HL-60 (cell line): Measurements from ENCODE around the gene CHST9.

ENCODE experiments used
- POLR2AphosphoS5 ChIP-seq: IDR thresholded peaks from 2 replicates; pipeline ENCODE4 v1.6.1; 2012; ENCODE audit warnings: low read depth
- SPI1 ChIP-seq: IDR thresholded peaks from 2 replicates; pipeline ENCODE4 v1.6.1; 2012; ENCODE audit warnings: low read depth, mild to moderate bottlenecking, borderline replicate concordance
- TF ChIP-seq, protein P1 (sequence below): IDR thresholded peaks from one replicate; pipeline ENCODE4 v1.5.1; 2011; ENCODE audit warnings: low read length, control low read depth, inconsistent platforms; ENCODE audit not compliant: insufficient read depth
- TF ChIP-seq, protein P2 (sequence below): IDR thresholded peaks from 2 replicates; pipeline ENCODE4 v1.6.1; 2012; ENCODE audit warnings: low read depth; ENCODE audit not compliant: insufficient replicate concordance

DNA sequence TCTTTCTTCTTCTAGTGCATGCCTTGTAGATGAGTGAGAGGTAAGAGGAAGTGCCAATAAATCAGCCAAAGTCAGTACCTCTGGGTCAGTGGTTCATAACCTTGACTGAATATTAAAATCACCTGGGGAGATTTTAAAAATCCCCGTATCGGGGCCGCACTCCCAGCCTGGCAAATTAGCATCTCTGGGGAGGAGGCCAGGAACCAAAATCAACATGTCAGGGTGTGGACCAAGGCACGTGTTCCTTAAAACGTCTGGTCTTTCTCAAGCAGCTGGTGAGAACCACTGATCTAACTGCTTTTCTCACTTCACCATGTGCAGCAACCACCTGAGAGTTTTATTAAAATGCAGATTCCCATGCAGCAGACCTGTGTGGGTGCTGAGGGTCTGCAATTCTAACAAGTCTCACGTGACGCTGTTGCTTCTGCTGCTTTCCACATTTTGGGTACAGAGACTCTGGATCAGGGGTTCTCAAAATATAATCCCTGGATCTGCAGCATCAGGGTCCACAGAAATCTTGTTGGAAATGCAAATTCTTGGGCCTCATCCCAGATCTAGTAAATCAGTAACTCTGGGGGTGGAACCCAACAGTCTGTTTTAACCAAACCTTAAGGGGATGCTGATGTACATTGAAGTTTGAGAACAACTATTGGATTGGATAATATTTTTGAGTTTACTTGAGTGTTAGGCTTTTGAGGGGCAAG lies 49.5 kb downstream of the CHST9 start:
- TF ChIP-seq, protein P1, sequence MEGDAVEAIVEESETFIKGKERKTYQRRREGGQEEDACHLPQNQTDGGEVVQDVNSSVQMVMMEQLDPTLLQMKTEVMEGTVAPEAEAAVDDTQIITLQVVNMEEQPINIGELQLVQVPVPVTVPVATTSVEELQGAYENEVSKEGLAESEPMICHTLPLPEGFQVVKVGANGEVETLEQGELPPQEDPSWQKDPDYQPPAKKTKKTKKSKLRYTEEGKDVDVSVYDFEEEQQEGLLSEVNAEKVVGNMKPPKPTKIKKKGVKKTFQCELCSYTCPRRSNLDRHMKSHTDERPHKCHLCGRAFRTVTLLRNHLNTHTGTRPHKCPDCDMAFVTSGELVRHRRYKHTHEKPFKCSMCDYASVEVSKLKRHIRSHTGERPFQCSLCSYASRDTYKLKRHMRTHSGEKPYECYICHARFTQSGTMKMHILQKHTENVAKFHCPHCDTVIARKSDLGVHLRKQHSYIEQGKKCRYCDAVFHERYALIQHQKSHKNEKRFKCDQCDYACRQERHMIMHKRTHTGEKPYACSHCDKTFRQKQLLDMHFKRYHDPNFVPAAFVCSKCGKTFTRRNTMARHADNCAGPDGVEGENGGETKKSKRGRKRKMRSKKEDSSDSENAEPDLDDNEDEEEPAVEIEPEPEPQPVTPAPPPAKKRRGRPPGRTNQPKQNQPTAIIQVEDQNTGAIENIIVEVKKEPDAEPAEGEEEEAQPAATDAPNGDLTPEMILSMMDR: no peak
- TF ChIP-seq, protein P2, sequence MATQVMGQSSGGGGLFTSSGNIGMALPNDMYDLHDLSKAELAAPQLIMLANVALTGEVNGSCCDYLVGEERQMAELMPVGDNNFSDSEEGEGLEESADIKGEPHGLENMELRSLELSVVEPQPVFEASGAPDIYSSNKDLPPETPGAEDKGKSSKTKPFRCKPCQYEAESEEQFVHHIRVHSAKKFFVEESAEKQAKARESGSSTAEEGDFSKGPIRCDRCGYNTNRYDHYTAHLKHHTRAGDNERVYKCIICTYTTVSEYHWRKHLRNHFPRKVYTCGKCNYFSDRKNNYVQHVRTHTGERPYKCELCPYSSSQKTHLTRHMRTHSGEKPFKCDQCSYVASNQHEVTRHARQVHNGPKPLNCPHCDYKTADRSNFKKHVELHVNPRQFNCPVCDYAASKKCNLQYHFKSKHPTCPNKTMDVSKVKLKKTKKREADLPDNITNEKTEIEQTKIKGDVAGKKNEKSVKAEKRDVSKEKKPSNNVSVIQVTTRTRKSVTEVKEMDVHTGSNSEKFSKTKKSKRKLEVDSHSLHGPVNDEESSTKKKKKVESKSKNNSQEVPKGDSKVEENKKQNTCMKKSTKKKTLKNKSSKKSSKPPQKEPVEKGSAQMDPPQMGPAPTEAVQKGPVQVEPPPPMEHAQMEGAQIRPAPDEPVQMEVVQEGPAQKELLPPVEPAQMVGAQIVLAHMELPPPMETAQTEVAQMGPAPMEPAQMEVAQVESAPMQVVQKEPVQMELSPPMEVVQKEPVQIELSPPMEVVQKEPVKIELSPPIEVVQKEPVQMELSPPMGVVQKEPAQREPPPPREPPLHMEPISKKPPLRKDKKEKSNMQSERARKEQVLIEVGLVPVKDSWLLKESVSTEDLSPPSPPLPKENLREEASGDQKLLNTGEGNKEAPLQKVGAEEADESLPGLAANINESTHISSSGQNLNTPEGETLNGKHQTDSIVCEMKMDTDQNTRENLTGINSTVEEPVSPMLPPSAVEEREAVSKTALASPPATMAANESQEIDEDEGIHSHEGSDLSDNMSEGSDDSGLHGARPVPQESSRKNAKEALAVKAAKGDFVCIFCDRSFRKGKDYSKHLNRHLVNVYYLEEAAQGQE: no peak
- TF ChIP-seq SPI1 (0 out of 2 replicates have a peak, but pooled peaks have one; percentile 16), POLR2AphosphoS5 (no peak)
